Measurements from ENCODE around the gene CA10.

- TF ChIP-seq TCF4 (CRISPR knock-in tag; IDR thresholded peaks at IDR 0.05; ENCODE audit: borderline replicate concordance) (no peak), PPARA (CRISPR knock-in tag; IDR thresholded peaks at IDR 0.05; ENCODE audit: borderline replicate concordance) (no peak), ZFP3 (CRISPR knock-in tag; IDR thresholded peaks at IDR 0.05) (no peak)
Measured at GRCh38 chr17:52154466-52154865, 4.0 kb downstream of the CA10 start.
